Activated B cell treated with CpG ODN at 0.5 μM for 24 hours (primary cell): Measurements from ENCODE around the gene C5orf15. TPM values are rescaled to one million over a fixed set of nuclear protein-coding genes. Genes with fewer than 3 reads are reported as not detected.

Experiments used
- ATAC-seq: fragments of 200-7000 bp; cut with Tn5 transposase; one replicate; pipeline ENCODE4 v1.10.0; 2021; ENCODE audit warnings: low read depth, mild to moderate bottlenecking, moderate library complexity
- CTCF ChIA-PET: fragments of 350-600 bp; sonication (Branson Sonifier 250); formaldehyde crosslinking; loops from one replicate; lab custom pipeline; 2021; ENCODE audit warnings: antibody characterized with exemption; lab: Charles Lee
- POLR2A ChIA-PET: fragments of 350-600 bp; sonication (Branson Sonifier 250); formaldehyde crosslinking; loops from one replicate; lab custom pipeline; 2021; ENCODE audit warnings: antibody characterized with exemption; lab: Charles Lee
- DNase-seq: peaks from one replicate; pipeline ENCODE4 v3.0.0; 2022
- H3K27ac Mint-ChIP-seq: one replicate; pipeline ENCODE4 v1.8.0; 2020; ENCODE audit warnings: mixed read lengths
- H3K27me3 Mint-ChIP-seq: one replicate; pipeline ENCODE4 v1.8.0; 2021; ENCODE audit warnings: mixed read lengths
- H3K36me3 Mint-ChIP-seq: one replicate; pipeline ENCODE4 v1.8.0; 2021; ENCODE audit warnings: low read depth, mixed read lengths
- H3K4me1 Mint-ChIP-seq: one replicate; pipeline ENCODE4 v1.8.0; 2021; ENCODE audit warnings: mixed read lengths
- H3K4me3 Mint-ChIP-seq: one replicate; pipeline ENCODE4 v1.8.0; 2020; ENCODE audit warnings: mild to moderate bottlenecking, mixed read lengths
- H3K9me3 Mint-ChIP-seq: one replicate; pipeline ENCODE4 v1.8.0; 2020; ENCODE audit warnings: mixed read lengths
- intact Hi-C: fragments of 100-400 bp; cut with micrococcal nuclease; formaldehyde crosslinking; loops from one replicate; pipeline ENCODE4 v1.15.1; 2024
- total RNA-seq: library from RNA; stranded (reverse); gene quantifications from 2 replicates; pipeline ENCODE4 v1.2.3, GENCODE V29; 2022
- TF ChIP-seq, protein P1 (sequence below): fragments of 200-600 bp; IDR thresholded peaks from one replicate; pipeline ENCODE4 v1.8.0; 2022; ENCODE audit warnings: antibody characterized with exemption, mild to moderate bottlenecking

The C5orf15 gene
- 25.5 and 25.7 TPM in 2 replicates for total RNA-seq

DNA sequence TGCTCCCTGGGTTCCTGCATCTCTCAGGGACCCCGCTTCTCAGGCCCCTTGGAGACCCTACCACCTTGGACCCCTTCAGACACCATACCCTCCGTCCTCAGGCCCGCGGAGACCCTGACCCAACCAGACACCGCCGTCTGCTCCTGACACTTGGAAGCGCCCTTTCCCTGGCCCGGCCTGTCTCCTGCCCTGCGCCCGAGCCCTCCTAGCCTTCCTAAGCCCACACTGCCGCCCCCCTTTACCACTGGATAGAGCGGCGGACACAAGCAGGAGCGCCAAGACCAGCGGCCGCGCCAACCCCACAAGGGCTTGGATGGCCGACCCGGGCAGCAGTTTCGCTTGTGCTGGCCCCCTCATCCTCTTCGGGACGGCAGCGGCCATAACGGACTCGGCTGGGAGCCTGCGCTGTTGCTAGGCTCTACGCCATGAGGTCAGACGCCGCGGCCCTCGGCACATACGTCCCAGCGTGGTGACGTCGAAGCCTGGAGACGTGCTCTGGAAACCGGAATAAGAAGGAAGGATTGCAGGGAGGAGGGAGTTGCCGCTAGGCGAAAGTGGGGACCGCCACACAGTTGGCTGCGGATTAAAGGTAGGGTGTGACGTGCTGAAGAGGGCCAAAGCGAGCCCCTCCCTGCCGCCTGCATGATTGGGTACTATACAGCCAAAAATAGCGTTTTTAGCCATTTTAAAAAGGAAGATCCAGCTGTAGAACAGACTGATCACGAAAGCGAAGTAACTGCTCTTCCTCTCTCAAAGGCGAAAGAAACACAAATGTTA is at the start of gene C5orf15:
C5orf15 (minus strand) TSS at position 422 of the 777 bp plus-strand sequence; CDS start at position 381, 41 bp downstream.
- peak; percentile 90 for ATAC-seq
- Mint-ChIP-seq H3K9me3 (no peaks in the 10 kb centered on the region), H3K27ac (peak within 1 kb of the TSS; percentile 96), H3K36me3 (peaks cover 62% of the 10 kb centered on the region), H3K4me3 (peak within 1 kb of the TSS; percentile 95), H3K27me3 (no peaks in the 10 kb centered on the region), H3K4me1 (peaks cover 57% of the 10 kb centered on the region)
- POLR2A ChIA-PET: interaction anchor here (0.6 to 4.0 kb wide), 14 partner anchors 10 to 865 kb away, joined by 3 to 22 read pairs (median 4); partner anchors contain the start of gene VDAC1
- intact Hi-C loops: loop anchor here (1.0 to 5.0 kb wide), 5 partner anchors 11 to 916 kb away; partner anchors contain the start of gene HSPA4
- TF ChIP-seq, protein P1, sequence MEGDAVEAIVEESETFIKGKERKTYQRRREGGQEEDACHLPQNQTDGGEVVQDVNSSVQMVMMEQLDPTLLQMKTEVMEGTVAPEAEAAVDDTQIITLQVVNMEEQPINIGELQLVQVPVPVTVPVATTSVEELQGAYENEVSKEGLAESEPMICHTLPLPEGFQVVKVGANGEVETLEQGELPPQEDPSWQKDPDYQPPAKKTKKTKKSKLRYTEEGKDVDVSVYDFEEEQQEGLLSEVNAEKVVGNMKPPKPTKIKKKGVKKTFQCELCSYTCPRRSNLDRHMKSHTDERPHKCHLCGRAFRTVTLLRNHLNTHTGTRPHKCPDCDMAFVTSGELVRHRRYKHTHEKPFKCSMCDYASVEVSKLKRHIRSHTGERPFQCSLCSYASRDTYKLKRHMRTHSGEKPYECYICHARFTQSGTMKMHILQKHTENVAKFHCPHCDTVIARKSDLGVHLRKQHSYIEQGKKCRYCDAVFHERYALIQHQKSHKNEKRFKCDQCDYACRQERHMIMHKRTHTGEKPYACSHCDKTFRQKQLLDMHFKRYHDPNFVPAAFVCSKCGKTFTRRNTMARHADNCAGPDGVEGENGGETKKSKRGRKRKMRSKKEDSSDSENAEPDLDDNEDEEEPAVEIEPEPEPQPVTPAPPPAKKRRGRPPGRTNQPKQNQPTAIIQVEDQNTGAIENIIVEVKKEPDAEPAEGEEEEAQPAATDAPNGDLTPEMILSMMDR: no peak
- DNase-seq: peak; percentile 83
- CTCF ChIA-PET: interaction anchor here (1.1 to 3.1 kb wide), 3 partner anchors 11 to 71 kb away, joined by 3 to 20 read pairs (median 9); no protein-coding TSS in a partner anchor

- Mint-ChIP-seq H3K4me1 (peaks cover 13% of the 10 kb centered on the region), H3K4me3 (no peak overlapping the region), H3K27me3 (peaks cover 13% of the 10 kb centered on the region), H3K36me3 (peaks cover 2% of the 10 kb centered on the region), H3K9me3 (no peaks in the 10 kb centered on the region), H3K27ac (no peak overlapping the region)
- no peak for ATAC-seq
- ChIA-PET POLR2A (interaction anchor here (0.6 to 0.7 kb wide), 2 partner anchors 10 to 65 kb away, joined by 5 to 6 read pairs; no protein-coding TSS in a partner anchor), CTCF (no interaction called here)
- intact Hi-C loops: loop anchor here (10.0 kb wide), 2 partner anchors 626 to 726 kb away; partner anchors contain the start of genes CAMLG and SAR1B
- DNase-seq: no peak
- TF ChIP-seq, protein P1: no peak
Measured at GRCh38 chr5:134008266-134008749, 39.9 kb upstream of the C5orf15 start.

DNA sequence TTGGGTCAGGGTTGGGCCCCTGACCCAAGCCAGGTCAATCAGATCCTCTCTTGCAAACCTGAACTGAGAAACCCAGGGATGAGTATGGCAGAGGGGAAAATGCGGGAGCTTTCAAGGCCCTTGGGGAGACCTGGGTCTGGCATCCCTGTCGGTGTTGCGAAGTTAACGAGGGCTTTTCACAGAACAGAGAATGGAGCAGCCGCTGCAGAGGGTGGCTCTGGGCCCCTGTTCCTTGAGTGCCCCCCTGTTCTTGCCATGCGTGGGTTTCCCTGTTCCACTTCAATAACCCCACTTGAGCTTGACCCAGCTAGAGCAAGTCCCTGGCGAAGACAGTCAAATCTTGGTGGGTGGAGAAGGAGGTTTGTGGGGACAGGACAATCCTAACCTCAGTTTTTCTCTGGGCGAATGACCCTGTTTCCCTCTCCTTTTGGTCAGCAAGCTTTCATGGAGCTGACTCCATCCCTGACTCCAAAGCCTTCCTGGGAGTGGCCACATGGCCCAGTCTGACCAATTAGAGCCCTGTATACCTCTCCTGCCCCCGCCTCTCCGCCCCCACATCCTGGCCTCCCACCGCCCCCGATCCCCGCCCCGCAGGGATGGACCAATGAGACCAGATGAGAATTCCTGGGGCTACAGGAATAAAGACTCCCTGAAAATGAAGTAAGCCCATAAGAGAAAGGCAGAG is 39.3 kb upstream of the C5orf15 start:
- POLR2A ChIA-PET: interaction anchor here (0.6 kb wide), 1 partner anchor 66 kb away, joined by 6 read pairs; no protein-coding TSS in a partner anchor
- Mint-ChIP-seq H3K36me3 (peaks cover 2% of the 10 kb centered on the region), H3K9me3 (no peaks in the 10 kb centered on the region), H3K27me3 (peaks cover 8% of the 10 kb centered on the region), H3K4me1 (peaks cover 19% of the 10 kb centered on the region), H3K27ac (no peak overlapping the region), H3K4me3 (no peak overlapping the region)
- CTCF ChIA-PET: no interaction called here
- no peak for ATAC-seq
- DNase-seq: no peak
- TF ChIP-seq, protein P1: no peak
- intact Hi-C loops: loop anchor here (10.0 kb wide), 2 partner anchors 627 to 727 kb away; partner anchors contain the start of genes CAMLG and SAR1B

- DNase-seq (no peak), ATAC-seq (no peak)
- TF ChIP-seq, protein P1: no peak
- peak overlapping the region; percentile 85 for H3K4me3 Mint-ChIP-seq
- ChIA-PET POLR2A (interaction anchor here (0.7 kb wide), 1 partner anchor 247 kb away, joined by 6 read pairs; no protein-coding TSS in a partner anchor), CTCF (no interaction called here)
- H3K4me1 Mint-ChIP-seq: peaks cover 30% of the 10 kb centered on the region
- intact Hi-C loops: loop anchor here (10.0 kb wide), 2 partner anchors 629 to 729 kb away; partner anchors contain the start of genes CAMLG and SAR1B
- H3K27ac Mint-ChIP-seq: no peak overlapping the region
- peaks cover 11% of the 10 kb centered on the region for H3K36me3 Mint-ChIP-seq
- peaks cover 2% of the 10 kb centered on the region for H3K27me3 Mint-ChIP-seq
- no peaks in the 10 kb centered on the region for H3K9me3 Mint-ChIP-seq
Measured at GRCh38 chr5:134006115-134006514, 37.7 kb upstream of the C5orf15 start.
